Fibroblast of skin of scalp (primary cell): ENCODE measurements around the gene BAZ2A. TPM values are rescaled to one million over a fixed set of nuclear protein-coding genes. Genes with fewer than 3 reads are reported as not detected.
"Not testable (repeated sequence)": the region's sequence is repeated elsewhere in the genome, so short reads cannot be mapped to it uniquely, and the experiment has no call there.

ENCODE experiments used
- DNase-seq: peaks from one replicate; pipeline ENCODE4 v3.0.0-alpha.2; 2013
- polyA plus RNA-seq, 2 experiments: library from polyadenylated mRNA; unstranded; fragments of 120-200 nt; gene quantifications; one replicate each; pipeline ENCODE4 v1.2.1, GENCODE V29; 2013; ENCODE audit not compliant: insufficient read length in 2 of 2

BAZ2A gene
- polyA plus RNA-seq (2013, experiment 1 of 2; ENCODE audit: insufficient read length) = 30.3 TPM
- 30.9 TPM for polyA plus RNA-seq (2013, experiment 2 of 2; ENCODE audit: insufficient read length)

- peak; percentile 80 for DNase-seq
Observed at GRCh38 chr12:56630180-56630632, at the start of gene BAZ2A. BAZ2A (minus strand) TSS chr12:56630326; CDS start chr12:56617530, 12,796 bp downstream.

- DNase-seq = no peak
Observed at GRCh38 chr12:56678852-56679251, 48.7 kb upstream of the BAZ2A start.

- DNase-seq = no peak
Observed at GRCh38 chr12:56677680-56678079, 47.6 kb upstream of the BAZ2A start.

GRCh38 chr12:56676851-56677580, 46.9 kb upstream of the BAZ2A start:
- no peak for DNase-seq

- DNase-seq = no peak
Observed at GRCh38 chr12:56671608-56672007, 41.5 kb upstream of the BAZ2A start.

- DNase-seq = no peak
Observed at GRCh38 chr12:56670836-56671235, 40.7 kb upstream of the BAZ2A start.

- no peak for DNase-seq
Observed at GRCh38 chr12:56668197-56668457, 38.0 kb upstream of the BAZ2A start.

- no peak for DNase-seq
Observed at GRCh38 chr12:56661979-56662638, 32.0 kb upstream of the BAZ2A start.

GRCh38 chr12:56661560-56661959, 31.4 kb upstream of the BAZ2A start:
- no peak for DNase-seq

- DNase-seq = no peak
Observed at GRCh38 chr12:56658921-56659320, 28.8 kb upstream of the BAZ2A start.

GRCh38 chr12:56657416-56658379, 27.6 kb upstream of the BAZ2A start:
- no peak for DNase-seq

- not testable (repeated sequence) for DNase-seq
Observed at GRCh38 chr12:56653781-56654180, 23.7 kb upstream of the BAZ2A start.

- DNase-seq = not testable (repeated sequence)
Observed at GRCh38 chr12:56648023-56648422, 17.9 kb upstream of the BAZ2A start.

- peak; percentile 100 for DNase-seq
Observed at GRCh38 chr12:56645717-56646446, 15.8 kb upstream of the BAZ2A start, which contains the start of gene ATP5F1B. ATP5F1B (minus strand) TSS chr12:56645984; CDS start chr12:56645963, 21 bp downstream.

- no peak for DNase-seq
Observed at GRCh38 chr12:56645201-56645716, 15.1 kb upstream of the BAZ2A start.

- no peak for DNase-seq
Observed at GRCh38 chr12:56644654-56645053, 14.5 kb upstream of the BAZ2A start.

GRCh38 chr12:56641219-56641618, 11.1 kb upstream of the BAZ2A start:
- DNase-seq = no peak

GRCh38 chr12:56637621-56638020, 7.5 kb upstream of the BAZ2A start:
- no peak for DNase-seq

- DNase-seq = peak; percentile 100
Observed at GRCh38 chr12:56636675-56637540, 6.8 kb upstream of the BAZ2A start.

- peak; percentile 89 for DNase-seq
Observed at GRCh38 chr12:56635806-56636674, 5.9 kb upstream of the BAZ2A start.
